GM23338 (cell line): Measurements from ENCODE around the gene TMPRSS9. TPM values are rescaled to one million over a fixed set of nuclear protein-coding genes. Genes with fewer than 3 reads are reported as not detected.

Experiments
- ATAC-seq: fragments of 200-7000 bp; cut with Tn5 transposase; 3 replicates; pipeline ENCODE4 v1.9.1; 2020
- DNase-seq: peaks from one replicate; pipeline ENCODE4 v3.0.0-alpha.2; 2015; ENCODE audit warnings: low spot score
- H2AFZ ChIP-seq: fragments of 200-600 bp; sonication (generic); 2 replicates; pipeline ENCODE4 v1.8.0; 2016; ENCODE audit warnings: antibody characterized with exemption, mild to moderate bottlenecking, moderate library complexity
- H3F3A ChIP-seq: fragments of 200-600 bp; sonication (generic); replicated peaks from 2 replicates; pipeline ENCODE4 v1.8.0; 2017; ENCODE audit warnings: antibody characterized with exemption, mixed run types, low read depth
- H3K27ac ChIP-seq: fragments of 200-600 bp; sonication (generic); 2 replicates; pipeline ENCODE4 v1.6.1; 2016; ENCODE audit warnings: low read depth
- H3K27me3 ChIP-seq: fragments of 200-600 bp; sonication (generic); 2 replicates; pipeline ENCODE4 v1.8.0; 2016; ENCODE audit warnings: mild to moderate bottlenecking, mixed run types, moderate library complexity; ENCODE audit not compliant: insufficient read depth
- H3K36me3 ChIP-seq: fragments of 200-600 bp; sonication (generic); 2 replicates; pipeline ENCODE4 v1.8.0; 2016; ENCODE audit warnings: mild to moderate bottlenecking; ENCODE audit not compliant: insufficient read depth
- H3K4me1 ChIP-seq: fragments of 200-600 bp; sonication (generic); 2 replicates; pipeline ENCODE4 v1.8.0; 2016; ENCODE audit warnings: mild to moderate bottlenecking, moderate library complexity; ENCODE audit not compliant: insufficient read depth
- H3K4me2 ChIP-seq: fragments of 200-600 bp; sonication (generic); 2 replicates; pipeline ENCODE4 v1.7.1; 2017; ENCODE audit warnings: mixed run types
- H3K4me3 ChIP-seq: fragments of 200-600 bp; sonication (generic); 2 replicates; pipeline ENCODE4 v1.6.1; 2016; ENCODE audit warnings: mixed run types
- H3K79me2 ChIP-seq: fragments of 200-600 bp; sonication (generic); replicated peaks from 2 replicates; pipeline ENCODE4 v1.8.0; 2017; ENCODE audit warnings: mild to moderate bottlenecking; ENCODE audit not compliant: insufficient read depth
- H3K9me2 ChIP-seq: fragments of 200-600 bp; sonication (generic); 2 replicates; pipeline ENCODE4 v1.8.0; 2017; ENCODE audit not compliant: insufficient read depth
- H4K20me1 ChIP-seq: fragments of 200-600 bp; sonication (generic); replicated peaks from 2 replicates; pipeline ENCODE4 v1.8.0; 2017; ENCODE audit warnings: mild to moderate bottlenecking; ENCODE audit not compliant: insufficient read depth
- H3K27ac Mint-ChIP-seq: 2 replicates; pipeline ENCODE4 v1.8.0; 2020; ENCODE audit warnings: inconsistent platforms, mild to moderate bottlenecking, moderate library complexity, mixed read lengths
- H3K27me3 Mint-ChIP-seq: 3 replicates; pipeline ENCODE4 v1.8.0; 2022; ENCODE audit warnings: low read depth, mild to moderate bottlenecking, moderate library complexity, mixed read lengths, inconsistent platforms; ENCODE audit not compliant: insufficient read depth, poor library complexity
- H3K36me3 Mint-ChIP-seq: 3 replicates; pipeline ENCODE4 v1.8.0; 2021; ENCODE audit warnings: low read depth, mild to moderate bottlenecking, inconsistent platforms, moderate library complexity, mixed read lengths
- H3K4me1 Mint-ChIP-seq: 3 replicates; pipeline ENCODE4 v1.8.0; 2020; ENCODE audit warnings: mild to moderate bottlenecking, inconsistent platforms, mixed read lengths
- H3K4me3 Mint-ChIP-seq: 3 replicates; pipeline ENCODE4 v1.8.0; 2021; ENCODE audit warnings: moderate library complexity, mild to moderate bottlenecking, inconsistent platforms, mixed read lengths
- H3K9me3 Mint-ChIP-seq: 3 replicates; pipeline ENCODE4 v1.8.0; 2020; ENCODE audit warnings: moderate library complexity, mild to moderate bottlenecking, inconsistent platforms, mixed read lengths
- ETS1 ChIP-seq: IDR thresholded peaks from 2 replicates; pipeline ENCODE4 v1.6.1; 2016; ENCODE audit warnings: antibody characterized with exemption
- NANOG ChIP-seq: IDR thresholded peaks from 2 replicates; pipeline ENCODE4 v1.6.1; 2016; ENCODE audit warnings: antibody characterized with exemption, borderline replicate concordance
- POLR2AphosphoS5 ChIP-seq: IDR thresholded peaks from 2 replicates; pipeline ENCODE4 v1.6.1; 2016; ENCODE audit warnings: antibody characterized with exemption, low read depth
- REST ChIP-seq: IDR thresholded peaks from one replicate; pipeline ENCODE4 v1.6.1; 2018; ENCODE audit warnings: antibody characterized with exemption; ENCODE audit not compliant: unreplicated experiment
- ZNF114 ChIP-seq: fragments of 250-450 bp; sonication (Bioruptor Pico); IDR thresholded peaks from 2 replicates; pipeline ENCODE4 v1.5.0; 2020; ENCODE audit warnings: mild to moderate bottlenecking, moderate library complexity
- ZNF331 ChIP-seq: fragments of 250-450 bp; sonication (Bioruptor Pico); IDR thresholded peaks from 2 replicates; pipeline ENCODE4 v1.5.0; 2020; ENCODE audit warnings: low read depth, mild to moderate bottlenecking, moderate library complexity
- ZNF462 ChIP-seq: fragments of 250-450 bp; sonication (Bioruptor Pico); IDR thresholded peaks from 2 replicates; pipeline ENCODE4 v1.5.0; 2020; ENCODE audit warnings: mild to moderate bottlenecking, moderate library complexity
- polyA plus RNA-seq: library from polyadenylated mRNA; unstranded; fragments of >200 nt; fragmentation: Nextera tagmentation; extraction: Ambion mirVana; gene quantifications from 2 replicates; pipeline ENCODE4 v1.2.1, GENCODE V29; 2016
- total RNA-seq: library from RNA; depleted of rRNA; stranded (reverse); fragments of >200 nt; shearing (Covaris generic); gene quantifications from 2 replicates; pipeline ENCODE4 v1.2.3, GENCODE V29; 2014

TMPRSS9 gene
- total and polyA plus RNA-seq, 2 experiments from 2014 or later: 0.05 to 0.28 TPM

- no peak for TF ChIP-seq ETS1
- TF ChIP-seq ZNF114: no peak
- TF ChIP-seq NANOG: no peak
- no peak for TF ChIP-seq ZNF331 (CRISPR knock-in tag)
Measured at GRCh38 chr19:2434267-2434666, 74.2 kb downstream of the TMPRSS9 start (continued).

GRCh38 chr19:2434721-2435265 is 74.7 kb downstream of the TMPRSS9 start:
- Histone ChIP-seq H4K20me1 (no peaks in the 10 kb centered on the region; the same call in 1 of the 2 replicates), H3K9me2 (no peaks in the 10 kb centered on the region), H3K79me2 (peaks cover 1% of the 10 kb centered on the region; the same call in 1 of the 2 replicates), H3K36me3 (peaks cover 9% of the 10 kb centered on the region), H3K27ac (no peak overlapping the region), H3K27me3 (no peaks in the 10 kb centered on the region), H3F3A (peaks cover 14% of the 10 kb centered on the region; the same call in 1 of the 2 replicates), H3K4me3 (no peak overlapping the region), H3K4me2 (no peak overlapping the region), H2AFZ (no peak overlapping the region), H3K4me1 (no peaks in the 10 kb centered on the region)
- TF ChIP-seq POLR2AphosphoS5 (no peak), NANOG (no peak), ETS1 (no peak), ZNF114 (no peak), REST (no peak)
- no peak overlapping the region for H3K27ac Mint-ChIP-seq
- H3K4me3 Mint-ChIP-seq: no peak overlapping the region
- peaks cover 10% of the 10 kb centered on the region for H3K27me3 Mint-ChIP-seq
- no peaks in the 10 kb centered on the region; the same call in 2 of the 3 replicates for H3K9me3 Mint-ChIP-seq
- ATAC-seq (no peak), DNase-seq (no peak)
- H3K36me3 Mint-ChIP-seq: peaks cover 49% of the 10 kb centered on the region
- H3K4me1 Mint-ChIP-seq: peaks cover 4% of the 10 kb centered on the region; the same call in 2 of the 3 replicates

GRCh38 chr19:2436384-2436783 is 76.3 kb downstream of the TMPRSS9 start:
- H3K36me3 ChIP-seq: peaks cover 11% of the 10 kb centered on the region
- H3K27ac Mint-ChIP-seq: no peak overlapping the region
- no peak for TF ChIP-seq ZNF462 (CRISPR knock-in tag)

More at GRCh38 chr19:2436384-2436783, 76.3 kb downstream of the TMPRSS9 start:
- H3K27ac ChIP-seq: no peak overlapping the region
- H3K9me2 ChIP-seq: no peaks in the 10 kb centered on the region
- no peak for ATAC-seq
- no peaks in the 10 kb centered on the region for H3K4me1 ChIP-seq
- H3K79me2 ChIP-seq: peaks cover 13% of the 10 kb centered on the region; the same call in 1 of the 2 replicates
- no peaks in the 10 kb centered on the region for H3K4me1 Mint-ChIP-seq
- H4K20me1 ChIP-seq: no peaks in the 10 kb centered on the region; the same call in 1 of the 2 replicates
- H3K27me3 Mint-ChIP-seq: peaks cover 7% of the 10 kb centered on the region
- H3K4me2 ChIP-seq: no peak overlapping the region
- H3K27me3 ChIP-seq: no peaks in the 10 kb centered on the region
- no peak for DNase-seq
- H3F3A ChIP-seq: peaks cover 7% of the 10 kb centered on the region; the same call in 1 of the 2 replicates
- peaks cover 43% of the 10 kb centered on the region for H3K36me3 Mint-ChIP-seq
- H3K9me3 Mint-ChIP-seq: no peaks in the 10 kb centered on the region; the same call in 2 of the 3 replicates
- H2AFZ ChIP-seq: no peak overlapping the region
- H3K4me3 ChIP-seq: no peak overlapping the region
- no peak overlapping the region for H3K4me3 Mint-ChIP-seq
